Effector memory CD4-positive, alpha-beta T cell (primary cell): ENCODE results near the gene TXNIP.
"Not testable (repeated sequence)": the region's sequence is repeated elsewhere in the genome, so short reads cannot be mapped to it uniquely, and the experiment has no call there.

Source experiments
- DNase-seq, 3 donors: peaks; one replicate each; pipeline ENCODE4 v3.0.0-alpha.2; 2020
- H3K27ac ChIP-seq: 2 replicates; pipeline ENCODE4 v1.7.0; 2013; ENCODE audit warnings: mild to moderate bottlenecking, low read length, moderate library complexity; ENCODE audit not compliant: insufficient read depth, poor library complexity, severe bottlenecking
- H3K27me3 ChIP-seq: replicated peaks from 2 replicates; pipeline ENCODE4 v1.7.0; 2013; ENCODE audit warnings: mild to moderate bottlenecking, low read length; ENCODE audit not compliant: insufficient read depth, control insufficient read depth, poor library complexity, severe bottlenecking
- H3K36me3 ChIP-seq: 2 replicates; pipeline ENCODE4 v1.7.0; 2013; ENCODE audit warnings: mild to moderate bottlenecking, low read length, moderate library complexity; ENCODE audit not compliant: control insufficient read depth, insufficient read depth
- H3K4me1 ChIP-seq: 2 replicates; pipeline ENCODE4 v1.7.0; 2013; ENCODE audit warnings: low read length, mild to moderate bottlenecking; ENCODE audit not compliant: control insufficient read depth, insufficient read depth, poor library complexity, severe bottlenecking
- H3K4me3 ChIP-seq: 2 replicates; pipeline ENCODE4 v1.7.0; 2013; ENCODE audit warnings: low read length, low read depth, mild to moderate bottlenecking; ENCODE audit not compliant: insufficient read depth, poor library complexity, severe bottlenecking
- H3K9me3 ChIP-seq: 2 replicates; pipeline ENCODE4 v1.7.0; 2013; ENCODE audit warnings: mild to moderate bottlenecking, low read length, moderate library complexity; ENCODE audit not compliant: control insufficient read depth

The TXNIP gene

DNA sequence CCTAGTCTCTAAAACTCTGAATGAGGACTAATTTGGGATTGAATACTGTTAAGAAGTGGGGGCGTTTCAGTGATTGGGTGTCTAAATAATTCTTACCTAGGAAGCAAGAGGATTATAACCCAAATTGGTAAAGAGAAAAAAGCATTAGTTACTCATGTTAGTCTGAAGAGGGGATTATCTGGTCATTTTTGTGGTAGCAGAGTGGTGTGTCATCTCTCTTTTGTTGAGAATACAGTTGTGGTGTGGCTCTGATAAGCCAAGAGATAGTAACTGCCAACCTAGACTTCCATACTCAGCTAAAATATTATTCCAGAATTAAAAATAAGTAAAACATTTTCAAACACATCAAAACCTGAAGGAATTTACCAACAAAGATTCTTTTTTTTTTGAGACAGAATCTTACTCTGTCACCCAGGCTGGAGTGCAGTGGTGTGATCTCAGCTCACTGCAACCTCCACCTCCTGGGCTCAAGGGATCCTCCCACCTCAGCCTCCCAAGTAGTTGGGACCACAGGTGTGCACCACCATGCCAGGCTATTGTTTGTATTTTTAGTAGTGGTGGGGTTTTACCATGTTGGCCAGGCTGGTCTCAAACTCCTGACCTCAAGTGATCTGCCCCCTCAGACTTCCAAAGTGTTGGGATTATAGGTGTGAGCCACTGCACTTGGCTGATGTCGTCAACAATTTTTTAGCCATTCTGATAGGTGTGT, 29.6 kb upstream of the TXNIP start:
- DNase-seq, H3K9me3 ChIP-seq, H3K4me3 ChIP-seq, H3K27ac ChIP-seq, H3K36me3 ChIP-seq, H3K4me1 ChIP-seq, H3K27me3 ChIP-seq: not testable (repeated sequence)

DNA sequence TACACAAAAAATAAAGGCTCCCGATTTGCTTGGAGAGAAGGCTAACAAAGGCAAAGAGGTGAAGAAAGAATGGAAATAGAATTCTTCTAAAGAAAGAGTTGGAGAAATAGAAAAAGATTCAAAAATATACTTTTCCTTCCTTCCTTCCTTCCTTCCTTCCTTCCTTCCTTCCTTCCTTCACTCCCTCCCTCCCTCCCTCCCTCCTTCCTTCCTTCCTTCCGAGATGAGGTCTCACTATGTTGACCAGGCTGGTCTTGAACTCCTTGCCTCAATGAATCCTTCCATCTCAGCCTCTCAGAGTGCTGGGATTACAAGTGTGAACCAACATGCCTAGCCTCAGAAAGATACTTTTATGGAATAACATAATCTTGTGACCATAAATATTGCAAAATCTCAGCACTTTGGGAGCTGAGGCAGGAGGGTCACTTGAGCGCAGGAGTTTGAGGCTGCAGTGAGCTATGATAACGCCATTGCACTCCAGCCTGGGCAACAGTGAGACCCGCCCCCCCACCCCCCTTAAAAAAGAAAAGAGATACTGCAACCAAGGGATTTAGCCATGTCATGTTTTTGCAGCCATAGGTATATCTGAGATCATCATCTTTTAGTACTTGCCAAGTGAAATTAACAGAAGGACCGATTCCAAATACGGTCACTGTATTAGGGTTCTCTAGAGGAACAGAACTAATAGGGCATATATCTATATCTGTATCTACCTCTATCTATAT, 26.2 kb upstream of the TXNIP start:
- Histone ChIP-seq H3K27me3 (peaks cover 29% of the 10 kb centered on the region), H3K36me3 (no peaks in the 10 kb centered on the region), H3K9me3 (no peaks in the 10 kb centered on the region), H3K27ac (no peak overlapping the region), H3K4me3 (no peak overlapping the region), H3K4me1 (peaks cover 7% of the 10 kb centered on the region)
- no peak for DNase-seq

DNA sequence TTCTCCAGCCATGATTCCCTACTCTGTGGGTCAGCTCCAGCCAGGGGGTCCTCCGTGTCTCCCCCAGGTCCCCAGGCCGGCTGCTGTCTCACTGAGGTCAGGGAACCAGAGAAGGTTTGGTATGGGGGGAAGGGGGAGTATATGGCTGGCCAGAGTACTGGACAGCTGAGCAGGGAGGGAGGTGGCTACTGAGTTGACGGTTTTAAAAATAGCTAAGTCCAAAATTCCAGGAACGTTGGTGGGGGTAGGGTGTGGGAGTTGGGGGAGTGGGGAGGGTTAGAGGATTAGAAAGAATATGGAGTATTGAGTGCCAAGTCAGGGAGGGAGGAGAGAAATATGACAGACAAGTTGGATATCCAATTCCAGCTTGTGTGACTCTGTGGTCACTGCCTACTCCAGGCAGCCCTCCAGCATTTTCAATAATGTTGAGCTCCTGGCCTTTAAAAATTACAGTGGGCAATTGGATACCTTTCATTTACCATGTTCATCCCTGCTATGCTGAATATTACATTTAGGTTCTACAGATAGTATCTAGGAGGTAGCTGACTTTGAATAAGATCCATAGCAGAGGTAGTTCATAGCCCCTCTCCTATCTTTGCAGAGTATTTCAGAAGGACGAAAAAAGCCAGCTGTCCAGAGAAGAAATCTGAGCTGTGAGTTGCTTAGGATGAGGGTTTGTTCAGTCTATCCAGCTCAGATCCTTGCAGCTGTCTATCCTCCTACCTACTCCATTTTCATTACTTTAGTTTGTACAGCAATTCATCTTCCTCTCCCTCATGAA, 25.4 kb upstream of the TXNIP start, which contains the start of gene HJV:
Gene HJV (minus strand): TSS at position 114 of the 781 bp plus-strand sequence. CDS start 1,504 bp downstream, outside the sequence.
- DNase-seq, result no peak
- Histone ChIP-seq H3K4me1 (peaks cover 7% of the 10 kb centered on the region), H3K27ac (no peak within 1 kb of the TSS), H3K4me3 (no peak within 1 kb of the TSS), H3K27me3 (peaks cover 29% of the 10 kb centered on the region), H3K36me3 (no peaks in the 10 kb centered on the region), H3K9me3 (no peaks in the 10 kb centered on the region)

DNA sequence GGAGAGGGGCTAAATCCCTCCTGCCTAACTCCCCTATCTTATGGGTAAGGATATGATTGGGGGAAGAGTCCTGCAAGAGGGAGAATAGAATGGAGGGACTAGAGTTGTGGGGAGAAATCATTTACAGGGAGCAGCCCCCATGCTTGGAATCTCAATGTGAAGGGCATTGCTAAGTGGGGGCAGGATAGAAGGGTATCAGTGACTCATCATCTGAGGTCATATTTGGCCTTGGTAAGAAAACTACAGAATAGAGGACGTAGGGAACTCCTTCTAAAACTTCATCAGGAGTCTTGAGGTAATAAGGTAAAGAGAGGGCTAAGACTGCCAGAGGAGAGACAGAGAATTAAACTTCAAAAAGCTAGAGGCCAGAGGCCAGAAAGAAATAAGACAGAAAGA, 24.7 kb upstream of the TXNIP start:
- no peak for DNase-seq
- H3K4me1 ChIP-seq, result peaks cover 7% of the 10 kb centered on the region
- no peak overlapping the region for H3K27ac ChIP-seq
- H3K36me3 ChIP-seq, result no peaks in the 10 kb centered on the region
- peaks cover 29% of the 10 kb centered on the region for H3K27me3 ChIP-seq
- no peaks in the 10 kb centered on the region for H3K9me3 ChIP-seq
- H3K4me3 ChIP-seq, result no peak overlapping the region

DNA sequence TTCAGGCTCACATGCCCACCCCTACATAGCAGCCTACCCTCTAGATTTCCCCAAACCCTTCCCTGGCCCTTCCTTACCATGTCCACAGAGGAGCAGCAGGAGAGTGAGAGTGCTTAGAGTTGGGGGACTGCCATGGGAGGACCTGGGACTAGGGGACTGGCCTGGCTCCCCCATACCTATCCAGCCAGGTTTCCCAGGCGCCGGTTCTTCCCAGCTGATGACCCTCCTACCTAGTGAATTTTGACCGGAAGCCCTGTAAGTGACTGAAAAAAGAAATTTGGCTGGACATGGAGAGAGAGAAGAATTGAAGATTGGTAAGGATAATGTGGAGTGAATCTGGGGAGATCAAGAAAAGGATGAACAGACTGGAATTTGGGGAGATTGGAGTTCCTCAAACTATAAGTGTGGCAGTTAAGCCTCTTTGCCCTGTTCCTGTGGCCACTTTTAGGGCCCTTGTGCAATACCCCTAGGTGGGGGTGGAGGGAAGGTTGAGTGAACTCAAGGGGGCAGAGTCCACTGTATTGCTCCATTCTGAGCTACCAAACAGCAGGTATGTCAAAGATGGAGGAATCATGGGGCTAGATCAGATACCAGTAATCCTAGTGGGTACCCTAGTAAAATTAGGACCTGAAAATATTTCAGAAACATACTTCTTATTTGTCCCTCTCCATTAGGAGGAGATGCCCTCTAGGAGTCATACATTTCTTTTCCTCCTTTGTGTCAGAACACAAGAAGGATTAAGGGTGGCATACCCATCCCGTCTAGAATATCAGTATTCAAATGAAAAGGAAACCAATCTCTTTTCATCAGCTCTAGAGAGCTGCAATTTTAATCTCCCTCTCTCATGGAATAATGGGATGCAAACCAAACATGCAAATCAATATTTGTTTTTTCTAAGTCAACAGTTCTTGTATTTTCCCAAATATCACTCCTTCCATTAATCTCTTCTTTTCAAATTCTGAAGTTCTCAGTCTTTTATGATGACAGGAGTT, 24.0 kb upstream of the TXNIP start:
- no peak for DNase-seq
- no peak overlapping the region for H3K4me3 ChIP-seq
- peaks cover 7% of the 10 kb centered on the region for H3K4me1 ChIP-seq
- peaks cover 29% of the 10 kb centered on the region for H3K27me3 ChIP-seq
- no peaks in the 10 kb centered on the region for H3K9me3 ChIP-seq
- H3K36me3 ChIP-seq, result no peaks in the 10 kb centered on the region
- no peak overlapping the region for H3K27ac ChIP-seq

DNA sequence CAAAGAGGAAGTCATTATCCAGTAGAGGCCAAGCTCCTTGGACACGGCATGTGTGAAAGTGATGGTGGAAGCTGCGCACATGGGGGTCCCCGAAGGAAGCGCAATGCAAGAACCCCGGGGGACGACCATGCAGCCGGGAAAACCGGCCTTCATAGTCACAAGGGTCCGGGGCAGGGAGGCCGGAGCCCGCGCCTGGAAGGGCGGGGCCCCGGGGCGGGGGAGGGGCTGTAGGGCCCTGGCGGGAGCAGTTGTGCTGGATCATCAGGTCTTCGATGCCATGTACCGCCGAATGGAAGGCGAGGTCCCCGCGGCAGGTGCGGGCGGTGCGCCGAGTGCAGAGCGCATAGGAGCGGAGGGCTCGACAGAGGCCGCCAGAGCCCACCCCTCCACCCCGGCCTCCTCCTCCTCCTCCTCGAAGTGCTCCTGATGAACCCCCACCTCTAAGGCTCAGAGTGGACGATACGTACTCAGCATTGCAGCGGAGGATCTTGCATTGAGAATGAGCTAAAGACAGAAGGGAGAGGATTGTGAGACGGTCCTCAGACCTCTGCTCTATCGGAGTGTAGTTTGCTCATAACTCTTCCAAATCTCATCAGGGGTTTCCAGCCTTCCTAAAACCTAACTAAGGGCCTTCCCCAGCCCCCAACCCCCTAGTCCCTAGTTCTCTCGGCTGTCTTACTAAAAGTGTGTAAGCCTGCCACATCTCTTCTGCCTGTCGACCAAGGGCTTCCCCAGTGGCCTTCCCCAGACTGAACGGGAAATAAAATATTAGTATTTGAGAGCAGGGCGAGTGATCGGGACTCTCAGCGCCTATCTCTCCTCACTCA, 23.1 kb upstream of the TXNIP start:
- DNase-seq, result no peak
- Histone ChIP-seq H3K9me3 (no peaks in the 10 kb centered on the region), H3K27ac (no peak overlapping the region), H3K4me1 (peaks cover 7% of the 10 kb centered on the region), H3K27me3 (peaks cover 29% of the 10 kb centered on the region), H3K4me3 (peak overlapping the region; percentile 25), H3K36me3 (no peaks in the 10 kb centered on the region)

DNA sequence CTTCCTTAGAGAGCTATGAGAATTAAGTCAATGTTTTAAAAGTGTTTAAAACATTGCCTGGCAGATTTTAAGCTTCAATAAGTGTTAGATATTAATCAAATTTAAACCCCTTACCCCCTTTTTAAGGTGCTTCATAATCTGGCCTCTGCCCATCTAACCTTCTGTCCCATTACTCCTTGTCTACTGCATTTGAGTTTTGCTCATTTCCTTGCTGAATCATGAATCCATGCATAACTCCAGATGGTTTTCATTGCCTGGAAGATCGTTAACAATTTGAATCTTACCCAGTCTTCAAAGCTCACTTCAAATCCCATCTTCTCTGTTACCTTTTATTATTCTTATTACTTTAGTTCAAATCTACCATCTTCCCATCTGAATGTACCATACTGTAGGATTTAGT, 20.5 kb upstream of the TXNIP start:
- Histone ChIP-seq H3K4me1 (peaks cover 13% of the 10 kb centered on the region), H3K4me3 (no peak overlapping the region), H3K27me3 (peaks cover 29% of the 10 kb centered on the region), H3K36me3 (no peaks in the 10 kb centered on the region), H3K27ac (no peak overlapping the region), H3K9me3 (no peaks in the 10 kb centered on the region)
- DNase-seq, result no peak

DNA sequence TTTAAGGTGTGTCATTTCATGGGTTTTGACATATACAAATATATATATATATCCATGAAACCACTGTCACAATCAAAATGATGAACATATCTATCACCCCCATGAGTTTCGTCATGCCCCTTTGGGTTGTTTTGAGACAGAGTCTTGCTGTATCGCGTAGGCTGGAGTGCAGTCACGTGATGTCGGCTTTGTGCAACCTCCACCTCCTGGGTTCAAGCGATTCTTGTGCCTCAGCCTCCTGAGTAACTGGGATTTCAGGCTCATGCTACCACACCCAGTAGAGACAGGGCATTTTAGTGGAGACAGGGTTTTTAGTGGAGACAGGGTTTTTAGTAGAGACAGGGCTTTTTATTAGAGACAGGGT, 17.2 kb upstream of the TXNIP start:
- no peaks in the 10 kb centered on the region for H3K36me3 ChIP-seq
- peaks cover 6% of the 10 kb centered on the region for H3K4me1 ChIP-seq
- no peak for DNase-seq
- no peak overlapping the region for H3K4me3 ChIP-seq
- H3K27ac ChIP-seq, result no peak overlapping the region
- no peaks in the 10 kb centered on the region for H3K9me3 ChIP-seq
- H3K27me3 ChIP-seq, result no peaks in the 10 kb centered on the region
